ENCODE results near the gene ATP8B4.

ATP8B4 gene

DNA sequence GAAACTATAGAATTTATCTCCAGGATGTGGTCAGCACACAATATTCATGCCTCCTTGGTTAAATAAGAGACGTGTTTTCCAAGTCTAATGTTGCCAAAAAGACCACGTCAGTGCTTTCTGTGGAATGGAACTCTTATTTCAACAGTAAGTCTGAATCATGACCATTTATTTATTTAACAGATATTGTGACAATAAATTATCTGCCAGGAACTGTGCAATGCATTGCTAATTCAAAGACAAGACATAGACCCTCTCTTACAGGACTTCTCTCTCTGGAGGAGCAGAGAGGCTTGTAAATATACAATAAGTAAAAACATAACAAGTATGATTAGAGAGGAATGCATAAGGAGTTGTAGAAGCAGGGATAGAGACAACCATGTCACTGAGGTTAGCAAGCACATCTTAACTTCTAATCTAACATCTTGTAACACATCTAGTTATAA, 270.7 kb downstream of the ATP8B4 start:
- no peak for DNase-seq

DNA sequence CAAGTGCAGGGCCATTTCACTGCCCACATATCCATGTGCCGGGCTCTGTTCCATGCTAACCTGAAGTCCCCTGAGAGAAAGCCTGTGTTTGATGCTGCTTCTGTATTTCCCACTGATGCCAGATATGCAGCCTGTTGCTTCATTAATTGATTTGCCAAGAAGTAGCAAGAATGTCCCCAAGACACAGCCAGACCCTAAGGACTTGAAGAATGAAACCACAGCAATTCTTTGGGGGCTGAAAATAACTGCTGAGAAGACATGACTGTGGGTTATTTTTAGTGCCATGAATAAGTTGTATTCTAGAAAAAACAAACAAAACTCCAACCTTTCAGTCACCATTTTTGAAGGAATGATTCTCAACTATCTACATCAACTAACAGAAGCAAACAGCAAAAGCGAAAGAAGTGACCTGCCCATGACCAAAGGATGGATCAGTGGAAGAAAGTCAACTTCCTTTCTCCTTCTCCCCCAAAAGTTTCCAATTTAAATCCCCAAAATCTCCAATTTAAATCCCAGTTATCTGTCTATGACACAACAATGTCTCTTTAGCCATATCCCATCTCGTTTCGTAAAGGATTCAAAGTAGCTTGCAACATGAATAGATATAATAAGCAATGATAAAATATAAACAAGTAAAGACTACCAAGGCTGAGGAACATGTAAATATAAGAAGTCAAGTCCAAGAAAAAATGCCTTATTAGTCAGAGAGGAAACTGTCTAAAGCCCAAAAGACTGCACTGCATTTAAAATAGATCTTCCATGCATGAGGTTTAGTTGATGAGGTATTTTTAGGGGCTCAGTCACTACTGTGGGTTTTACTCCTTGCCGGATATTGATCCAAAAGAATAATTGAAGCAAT, 271.4 kb downstream of the ATP8B4 start:
- DNase-seq = no peak

DNA sequence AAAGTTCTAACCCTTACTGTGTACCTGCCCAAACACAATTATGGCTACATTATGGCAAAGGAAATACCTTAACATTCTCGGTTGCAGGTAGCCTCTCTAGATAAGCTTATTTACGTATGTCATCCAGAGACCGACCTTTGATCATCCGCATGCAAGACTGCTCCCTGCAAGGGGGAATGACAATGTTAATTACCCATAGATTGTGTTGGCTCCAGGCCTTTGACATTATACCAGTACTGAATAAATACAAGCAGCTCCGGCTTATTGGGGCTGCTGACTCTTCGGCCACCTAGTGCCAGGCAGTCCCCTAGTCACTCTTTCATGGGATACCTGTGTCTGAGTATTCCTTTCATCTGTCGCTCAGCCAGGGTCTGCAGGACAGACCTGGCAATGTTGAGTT, 274.6 kb downstream of the ATP8B4 start:
- no peak for DNase-seq

DNA sequence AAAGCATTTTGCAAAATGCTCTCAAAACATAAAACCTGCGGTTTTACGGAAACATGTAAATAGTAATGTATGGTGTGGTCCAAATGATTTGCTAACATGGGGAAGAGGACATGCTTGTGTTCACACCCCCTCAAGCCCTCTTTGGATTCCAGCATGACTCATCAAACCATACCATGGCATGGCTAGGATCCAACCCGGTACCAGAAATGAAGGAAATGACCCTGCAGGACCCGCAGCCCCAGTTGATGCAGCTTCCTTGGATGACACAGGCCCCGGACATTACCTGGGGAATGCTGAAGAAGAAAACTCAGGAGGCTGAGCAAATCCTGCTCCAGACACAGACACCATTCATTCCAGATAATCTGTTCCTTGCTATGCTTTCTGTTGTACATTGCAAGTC, 275.3 kb downstream of the ATP8B4 start:
- no peak for DNase-seq

DNA sequence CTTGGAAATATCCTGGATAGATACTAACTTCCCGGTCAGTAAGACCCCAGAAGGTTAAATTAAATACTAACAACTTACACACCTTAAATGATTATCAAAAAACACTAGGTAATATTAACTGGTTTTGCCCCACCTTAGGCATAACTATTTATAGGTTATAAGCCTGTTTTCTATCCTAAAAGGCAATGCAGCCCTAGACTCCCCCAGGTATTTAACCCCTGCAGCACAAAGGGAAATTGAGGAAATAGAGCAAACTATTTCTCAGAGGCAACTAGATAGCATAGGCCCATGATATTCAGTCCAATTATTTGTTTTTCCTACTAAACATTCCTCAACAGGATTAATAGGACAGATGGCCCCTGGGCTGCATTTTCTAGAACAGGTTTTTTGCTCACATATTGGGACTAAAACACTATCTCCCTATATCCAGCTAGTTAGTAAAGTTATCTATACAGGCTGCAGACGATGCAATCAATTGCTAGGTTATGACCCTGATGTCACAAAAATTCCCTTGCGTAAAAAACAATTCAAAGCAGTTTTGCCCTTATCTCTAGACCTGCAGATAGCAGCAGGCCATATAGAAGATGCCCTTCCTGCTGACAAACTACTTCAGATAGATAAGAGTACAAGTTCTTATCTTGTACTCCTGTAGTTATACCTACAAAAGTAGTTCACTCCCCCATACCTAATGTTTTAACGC, 276.9 kb downstream of the ATP8B4 start:
- DNase-seq = no peak

DNA sequence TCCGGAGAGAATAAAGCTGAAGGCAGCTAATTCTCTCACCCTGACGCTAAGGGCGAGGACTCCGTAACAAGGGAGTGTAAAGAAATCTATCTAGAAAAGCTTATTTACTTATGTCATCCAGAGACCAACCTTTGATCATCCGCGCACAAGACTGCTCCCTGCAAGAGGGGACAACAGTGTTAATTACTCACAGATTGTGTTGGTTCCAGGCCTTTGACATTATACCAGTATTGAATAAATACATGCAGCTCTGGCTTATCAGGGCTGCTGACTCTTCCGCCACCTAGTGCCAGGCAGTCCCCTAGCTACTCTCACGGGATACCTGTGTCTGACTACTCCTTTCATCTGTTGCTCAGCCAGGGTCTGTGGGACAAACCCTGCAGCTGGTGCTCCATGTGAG, 286.5 kb downstream of the ATP8B4 start:
- no peak for DNase-seq

DNA sequence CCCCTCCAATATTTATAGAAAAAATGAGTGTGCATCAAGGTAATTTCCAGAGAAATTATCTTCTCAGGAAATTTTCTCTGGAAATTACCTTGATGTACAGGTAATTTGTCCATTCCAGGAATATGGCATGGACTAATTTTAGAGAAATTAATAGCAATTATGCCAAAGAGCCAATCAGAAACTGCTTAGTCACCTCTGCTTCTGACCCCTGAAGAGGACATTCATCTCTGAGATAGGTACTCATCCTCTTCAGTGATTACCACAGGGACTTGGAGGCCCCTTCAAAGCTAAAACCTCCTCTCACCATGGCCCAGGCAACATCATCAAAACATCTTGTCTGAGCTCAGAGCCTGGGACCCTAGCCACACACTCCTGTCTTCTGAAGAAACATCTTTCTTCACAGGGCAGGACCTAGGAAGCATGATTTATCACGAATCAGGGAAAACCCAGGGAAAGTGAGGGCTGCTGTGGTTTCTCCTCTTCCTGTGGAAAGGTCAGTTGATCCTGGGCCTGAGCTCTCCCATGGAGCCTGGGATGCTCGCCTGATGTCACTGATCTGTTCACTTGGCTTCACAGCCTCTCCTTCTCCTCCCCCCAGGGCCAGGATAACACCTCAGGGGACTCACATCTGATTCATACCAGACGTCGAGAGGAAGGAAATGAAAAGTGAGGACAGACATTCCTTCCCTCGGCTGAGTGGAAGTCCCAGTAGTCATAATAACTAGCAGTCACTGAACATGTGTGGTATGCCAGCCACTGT, 287.6 kb downstream of the ATP8B4 start:
- no peak for DNase-seq

DNA sequence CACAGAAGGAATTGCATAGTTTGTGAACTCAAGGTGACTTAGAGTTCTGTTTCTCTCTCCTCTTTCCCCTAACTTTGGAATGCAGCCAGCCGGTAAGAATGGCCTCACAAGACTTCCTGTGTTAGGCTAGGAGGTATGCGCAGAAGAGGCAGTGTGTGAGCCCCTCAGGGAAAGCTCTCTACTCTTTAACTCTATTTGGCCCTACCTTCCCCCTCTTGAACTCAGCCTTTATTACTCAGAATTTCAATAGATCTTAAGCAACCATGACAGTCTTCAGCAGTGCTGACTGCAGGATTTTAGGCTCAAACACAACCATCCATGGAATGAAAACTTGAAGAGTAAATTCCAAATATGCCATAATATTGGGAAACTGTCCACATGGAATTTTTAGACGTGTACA, 288.6 kb downstream of the ATP8B4 start:
- no peak for DNase-seq

DNA sequence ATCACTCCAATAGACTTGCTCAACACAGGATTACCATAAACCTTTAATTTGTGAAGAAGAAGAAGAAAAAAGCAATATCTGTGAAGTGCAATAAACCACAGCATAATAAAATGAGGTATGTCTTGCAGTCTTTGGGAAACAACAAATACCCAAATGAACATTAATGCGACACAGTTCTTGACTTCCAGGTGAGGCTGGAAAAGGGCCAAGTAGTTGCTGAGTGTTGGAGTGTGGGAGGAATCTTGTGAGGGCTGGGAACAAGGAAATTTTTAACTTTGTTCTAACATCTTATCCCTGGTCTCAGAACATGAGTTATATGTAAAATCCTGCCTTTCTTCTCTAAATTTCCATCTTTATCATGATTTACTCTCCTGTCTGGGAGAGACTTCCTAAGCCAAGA, 291.7 kb downstream of the ATP8B4 start:
- no peak for DNase-seq

DNA sequence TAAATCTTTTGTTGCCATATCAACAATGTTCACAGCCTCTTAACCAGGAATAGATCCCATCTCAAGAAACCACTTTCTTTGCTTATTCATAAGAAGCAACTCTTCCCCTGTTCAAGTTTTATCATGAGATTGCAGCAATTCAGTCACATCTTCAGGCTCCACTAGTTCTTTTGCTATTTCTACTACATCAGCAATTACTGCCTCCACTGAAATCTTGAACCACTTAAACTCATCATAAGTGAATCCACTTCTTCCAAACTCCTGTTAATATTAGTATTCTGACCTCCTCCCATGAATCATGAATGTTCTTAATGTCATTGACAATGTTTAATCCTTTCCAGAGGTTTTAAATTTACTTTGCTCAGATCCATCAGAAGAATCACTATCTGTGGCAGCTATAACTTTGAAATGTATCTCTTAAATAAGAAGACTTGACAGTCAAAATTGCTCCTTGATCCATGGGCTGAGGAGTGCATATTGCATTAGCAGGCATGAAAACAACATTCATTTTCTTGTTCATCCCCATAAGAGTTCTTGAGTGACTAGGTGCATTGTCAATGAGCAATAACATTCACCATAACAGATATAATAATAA, 292.3 kb downstream of the ATP8B4 start:
- no peak for DNase-seq

DNA sequence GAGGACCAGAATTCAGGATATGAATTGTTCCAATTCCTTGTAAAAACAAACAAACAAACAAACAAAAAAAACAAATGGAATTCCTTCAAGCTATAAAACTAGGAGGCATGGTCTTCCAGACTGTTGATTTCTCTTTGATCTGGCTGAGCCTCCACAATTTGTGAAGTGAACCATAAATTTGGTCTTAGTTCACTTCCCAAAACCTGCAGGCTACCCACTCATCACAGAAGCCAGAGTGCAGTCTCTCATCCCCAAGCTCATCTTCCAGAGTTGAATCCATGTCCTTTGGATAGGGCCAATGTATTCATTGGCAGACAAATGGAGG, 294.3 kb downstream of the ATP8B4 start:
- DNase-seq = no peak

DNA sequence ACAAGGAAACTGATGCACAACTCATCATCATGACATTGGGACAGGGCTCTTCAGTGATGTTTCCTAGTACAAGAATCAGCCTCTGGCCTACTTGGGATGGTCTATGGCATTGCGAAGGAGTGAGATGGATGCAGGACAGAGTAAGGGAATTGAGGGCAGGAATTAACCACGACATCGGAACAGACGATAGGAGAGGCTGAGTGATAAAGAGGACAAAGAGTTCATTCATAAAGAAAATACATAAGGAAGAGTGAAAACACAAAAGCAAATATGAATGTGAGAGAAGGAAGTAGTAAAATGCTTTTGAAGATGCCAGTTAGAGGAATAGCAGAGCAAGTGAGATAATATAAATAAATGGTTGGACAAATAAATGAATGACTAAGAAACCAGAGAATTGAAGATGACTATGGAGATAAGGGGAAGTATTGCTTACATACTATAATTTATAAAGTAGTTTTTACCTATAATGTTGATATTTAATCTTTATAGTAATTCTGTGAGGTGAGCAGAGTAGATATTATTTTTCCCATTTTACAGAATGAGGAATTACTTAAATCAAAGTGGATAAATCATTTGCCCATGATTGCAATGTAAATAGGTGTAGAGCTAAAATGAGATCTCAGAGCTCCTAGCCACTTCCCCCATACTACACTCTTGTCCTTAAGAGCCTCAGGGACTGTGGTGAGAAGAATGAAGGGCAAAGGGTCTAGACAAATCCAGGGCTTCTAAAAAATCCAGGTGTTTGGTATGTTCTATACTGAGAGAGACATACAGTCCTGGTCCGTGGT, 294.9 kb downstream of the ATP8B4 start:
- no peak for DNase-seq

DNA sequence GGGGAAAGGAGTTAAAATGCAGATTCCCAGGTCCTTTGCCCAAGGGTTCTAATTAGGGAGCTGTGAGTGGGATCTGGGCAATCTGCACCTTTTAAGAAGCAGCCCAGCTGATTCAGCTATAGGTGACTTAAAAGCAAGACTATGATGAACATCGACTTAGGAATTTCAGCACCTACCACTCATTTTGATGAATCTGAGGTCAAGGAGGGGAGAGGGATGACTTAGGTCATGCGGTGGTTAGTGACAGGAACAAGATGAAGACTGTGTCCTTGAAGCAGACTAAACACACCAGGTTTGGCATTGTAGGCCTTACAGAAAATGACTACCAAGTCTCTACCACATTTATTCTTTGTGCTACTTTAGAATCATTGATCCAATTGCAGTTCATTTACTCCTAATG, 301.9 kb downstream of the ATP8B4 start:
- DNase-seq = no peak

DNA sequence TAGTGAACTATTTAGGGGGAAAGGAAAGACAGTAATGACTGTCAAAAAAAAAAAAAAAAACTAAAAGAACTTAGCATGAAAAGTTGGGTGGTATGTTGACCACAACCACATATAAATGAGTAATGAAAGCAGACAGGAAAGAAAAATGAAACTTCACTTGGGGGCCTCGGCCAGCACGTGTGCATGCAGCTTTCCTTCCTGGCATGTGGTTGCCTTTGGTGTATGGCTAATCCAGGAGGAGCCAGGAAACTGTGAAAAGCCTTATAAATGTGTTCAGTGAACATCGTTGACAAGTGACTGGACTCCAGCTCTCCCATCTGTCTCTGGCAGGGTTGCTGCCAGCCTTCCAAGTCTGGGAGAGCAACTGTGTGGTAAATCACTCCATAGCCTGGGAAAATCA, 303.1 kb downstream of the ATP8B4 start:
- DNase-seq = peak in 1 of 5 donors; percentile 6

DNA sequence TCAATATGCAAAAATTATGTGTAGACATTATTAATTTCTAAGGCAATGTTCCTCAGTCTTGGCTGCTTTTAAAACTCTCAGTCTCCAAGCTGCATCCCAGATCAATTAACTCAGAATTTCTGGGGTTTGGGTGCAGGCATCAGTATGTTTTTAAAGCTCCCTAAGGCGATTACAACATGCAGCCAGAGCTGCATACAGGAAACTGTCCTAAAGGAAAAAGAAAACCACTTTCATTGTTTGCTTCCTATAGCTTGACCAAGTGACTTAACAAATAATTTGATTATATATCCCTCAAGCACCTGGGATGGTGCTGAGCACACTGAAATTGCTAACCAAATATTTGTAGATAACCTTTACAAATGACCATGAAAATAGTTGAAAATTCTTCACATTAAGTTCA, 303.5 kb downstream of the ATP8B4 start:
- DNase-seq = no peak

DNA sequence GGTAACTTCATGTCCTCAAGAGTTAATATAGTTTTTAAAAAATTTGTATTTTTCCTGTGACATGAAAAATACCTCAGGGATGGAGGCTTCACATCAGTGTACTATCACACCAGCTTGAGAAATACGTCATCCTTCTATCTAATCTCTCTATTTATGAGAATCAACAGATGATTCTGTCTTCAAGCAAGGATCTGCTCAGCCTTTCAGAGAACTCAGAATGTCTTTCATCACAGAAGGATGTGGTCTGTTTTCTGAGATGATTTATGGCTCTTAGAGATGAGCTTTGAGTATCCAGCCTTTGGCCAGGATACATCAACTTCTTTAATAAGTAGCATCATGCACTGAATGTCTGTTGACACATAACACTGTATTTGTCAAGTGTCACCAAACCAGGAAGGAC, 304.3 kb downstream of the ATP8B4 start:
- DNase-seq = no peak

DNA sequence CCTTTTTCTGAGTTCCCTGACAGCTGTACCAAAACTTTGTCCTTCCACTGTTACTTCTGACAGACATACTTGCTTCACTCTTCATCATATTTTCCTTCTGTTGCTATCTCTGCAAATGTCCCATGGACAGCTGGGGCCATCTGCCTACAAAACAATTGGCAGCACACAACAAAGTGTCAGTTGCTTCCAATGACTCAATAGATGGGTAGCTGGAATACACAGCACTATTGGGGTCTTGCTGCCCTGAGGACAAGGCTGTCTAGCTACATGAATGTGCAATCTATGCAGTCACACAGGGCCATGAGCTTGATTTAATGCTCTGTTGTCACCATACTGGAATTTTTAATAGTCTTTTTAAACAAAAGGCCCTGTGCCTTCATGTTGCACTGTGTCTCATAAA, 305.4 kb downstream of the ATP8B4 start:
- DNase-seq = no peak

DNA sequence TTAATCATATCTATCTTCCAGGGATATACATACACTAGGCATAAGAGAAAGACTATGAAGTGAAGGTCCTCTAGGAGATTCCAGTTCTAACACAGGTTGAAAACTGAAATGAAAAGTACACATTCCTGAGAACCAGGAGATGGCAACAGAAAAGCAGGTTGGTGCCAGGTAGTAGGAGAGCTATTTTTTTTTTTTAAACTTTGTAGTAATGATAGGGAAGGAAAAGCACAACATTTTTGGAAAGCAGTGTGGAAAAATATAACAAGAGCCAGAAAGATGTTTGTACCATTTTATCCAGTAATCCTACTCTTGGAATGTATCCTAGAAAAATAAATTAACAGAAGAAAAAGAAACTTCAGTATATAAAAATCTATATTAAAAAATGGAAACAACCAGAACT, 308.3 kb downstream of the ATP8B4 start:
- DNase-seq = no peak

DNA sequence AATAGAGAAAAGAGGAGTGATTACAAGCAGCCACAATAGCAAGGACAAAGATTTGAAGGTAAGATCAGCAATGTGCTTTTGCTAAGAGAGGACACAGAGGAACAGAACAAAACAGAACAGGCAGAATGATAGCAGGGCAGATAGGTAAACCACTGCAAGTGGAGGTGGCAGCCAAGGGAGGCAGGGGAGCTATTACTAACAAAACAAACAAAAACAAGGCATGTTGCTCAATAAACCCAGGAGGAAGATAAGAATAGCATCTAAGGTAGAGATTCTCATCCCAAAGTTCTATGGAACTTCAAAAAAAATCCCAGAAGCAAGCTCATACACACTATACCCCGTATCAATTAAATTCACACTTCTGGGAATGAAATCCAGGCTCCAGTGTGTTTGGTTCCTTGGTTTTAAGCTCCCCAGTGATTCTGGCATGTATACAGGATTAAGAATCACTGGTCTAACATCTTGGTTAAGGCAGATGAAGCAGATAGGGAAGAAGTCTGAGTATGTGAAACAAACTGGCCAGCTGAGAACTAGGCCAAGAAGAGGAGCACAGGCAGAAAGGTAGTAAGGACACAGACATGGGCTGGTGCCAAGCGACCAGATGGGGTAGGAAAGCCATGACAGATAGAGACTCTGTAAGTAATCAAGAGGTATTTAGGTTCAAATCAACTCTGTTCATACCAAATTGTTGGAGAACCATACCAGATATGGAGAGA, 309.0 kb downstream of the ATP8B4 start:
- DNase-seq = no peak

DNA sequence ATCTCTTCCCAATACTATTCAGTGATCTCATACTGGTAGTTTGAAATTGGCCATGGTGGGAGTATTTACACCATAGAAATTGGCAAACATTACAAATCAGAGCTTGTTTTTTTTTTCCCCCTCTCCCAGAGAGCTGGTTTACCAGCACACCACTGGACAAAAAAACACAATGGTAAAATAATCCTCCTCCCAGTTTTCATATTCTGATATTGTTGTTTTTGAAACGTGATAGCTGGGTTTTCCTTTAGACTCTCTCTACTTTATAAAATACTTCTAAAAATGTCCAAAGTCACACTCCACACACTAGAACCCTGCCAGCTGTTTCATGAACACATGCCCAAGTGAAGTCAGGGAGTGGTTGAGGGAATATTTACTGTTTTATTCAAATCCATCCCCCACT, 310.7 kb downstream of the ATP8B4 start:
- DNase-seq = no peak

Data from T-helper 1 cell (primary cell).